ENCODE results near the gene CACNA1G.

CACNA1G gene

DNA sequence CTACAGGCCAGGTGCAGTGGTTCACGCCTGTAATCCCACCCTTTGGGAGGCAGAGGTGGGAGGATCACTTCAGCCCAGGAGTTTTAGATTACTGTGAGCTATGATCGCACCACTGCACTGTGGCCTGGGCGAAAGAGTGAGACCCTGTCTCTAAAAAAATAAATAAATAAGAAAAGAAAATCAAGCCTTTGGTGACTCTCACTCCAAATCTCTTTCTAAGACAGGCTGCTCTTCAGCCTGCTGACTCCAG, 75.1 kb downstream of the CACNA1G start:
- no peak for DNase-seq

DNA sequence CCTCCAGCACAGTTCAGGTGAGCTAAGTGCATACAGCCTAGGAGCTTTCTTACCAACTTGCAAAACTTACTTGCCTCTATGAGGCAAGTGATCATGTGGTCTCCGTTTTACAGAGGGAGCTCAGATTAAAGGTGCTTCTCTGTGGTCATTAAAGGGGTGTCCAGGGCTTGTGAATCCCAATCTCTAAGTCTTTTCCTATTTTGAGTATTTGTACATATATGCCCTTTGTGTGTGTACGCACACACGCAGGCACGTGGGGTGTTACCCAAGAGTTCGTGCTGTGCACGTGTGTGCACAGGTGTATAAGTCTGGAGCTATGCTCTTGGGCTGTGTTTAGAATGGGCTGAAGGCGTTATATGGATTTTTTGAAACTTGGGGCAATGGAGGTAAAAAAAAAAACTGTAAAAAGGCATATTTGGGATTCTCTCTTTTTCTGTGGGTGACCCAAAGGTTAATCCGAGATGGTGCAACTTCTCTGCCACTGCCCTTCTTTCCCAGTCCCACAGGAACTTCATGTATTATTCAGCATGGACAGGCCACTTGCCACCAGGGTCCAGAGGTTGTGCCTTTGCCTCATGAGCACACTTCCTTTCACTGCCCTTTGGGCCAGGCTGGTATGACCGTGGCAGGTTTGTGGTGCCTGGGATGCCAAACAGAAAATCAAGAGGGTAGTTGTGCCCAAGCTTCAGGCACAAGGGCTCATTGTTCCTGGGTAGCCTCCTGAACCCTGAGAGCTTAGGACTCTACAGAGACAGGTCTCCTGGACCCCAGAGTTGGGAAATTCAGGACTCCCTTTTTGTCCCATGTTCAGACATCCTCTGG, 75.7 kb downstream of the CACNA1G start:
- DNase-seq, result no peak

DNA sequence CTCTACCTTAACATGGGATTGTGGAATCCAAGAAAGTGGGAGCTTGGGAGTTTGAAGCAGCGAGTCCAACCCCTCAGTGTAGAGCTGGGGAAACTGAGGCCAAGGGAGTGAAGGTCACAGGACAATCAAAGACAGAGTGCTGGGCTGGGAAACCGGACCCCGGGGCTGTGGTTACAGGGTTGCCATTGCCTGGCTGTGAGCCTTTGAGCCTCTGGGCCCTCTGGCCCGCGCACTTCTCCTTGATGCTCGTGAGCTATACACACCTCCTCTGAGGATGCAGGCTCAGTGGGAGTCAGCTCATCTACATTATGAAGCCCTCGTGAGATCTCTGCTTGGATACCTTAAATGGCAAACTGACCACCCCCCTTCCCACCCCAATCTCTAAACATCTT, 76.3 kb downstream of the CACNA1G start:
- no peak for DNase-seq

DNA sequence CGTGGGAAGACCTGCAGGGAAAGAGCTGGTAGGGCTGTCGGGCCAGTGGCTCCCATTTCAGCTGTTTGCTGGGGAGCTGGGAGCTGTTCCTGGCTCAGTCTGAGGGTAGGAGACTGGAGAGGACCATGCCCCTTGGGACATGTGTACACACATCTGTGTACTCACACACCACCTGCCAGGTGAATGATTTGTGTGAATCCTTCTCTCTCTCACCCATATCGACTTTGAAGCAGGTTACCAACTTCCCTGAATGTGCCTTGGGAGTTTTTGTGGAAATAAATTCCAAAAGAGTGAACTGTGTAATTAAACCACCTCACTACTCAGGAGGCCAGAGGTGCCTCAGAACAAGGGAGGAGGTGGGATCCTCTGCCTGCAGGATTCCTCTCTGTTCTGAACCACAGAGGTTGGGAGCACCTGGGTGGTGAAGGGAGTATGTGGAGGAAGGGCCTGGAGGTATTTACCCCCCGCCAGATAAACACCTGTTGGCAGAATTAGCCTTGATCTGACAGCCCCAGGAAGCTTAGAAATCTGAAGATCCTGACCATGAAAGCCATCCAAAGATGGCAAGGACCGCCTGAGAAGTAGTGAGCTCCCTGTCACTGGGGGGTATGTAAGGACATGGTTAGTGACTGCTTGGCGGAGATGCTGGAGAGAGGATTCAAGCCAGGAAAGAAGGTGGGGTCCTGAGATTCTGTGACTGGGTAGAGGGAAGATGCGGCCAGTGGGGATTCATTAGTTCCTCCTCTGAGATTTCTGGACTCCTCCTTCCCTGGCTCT, 77.5 kb downstream of the CACNA1G start:
- no peak for DNase-seq

DNA sequence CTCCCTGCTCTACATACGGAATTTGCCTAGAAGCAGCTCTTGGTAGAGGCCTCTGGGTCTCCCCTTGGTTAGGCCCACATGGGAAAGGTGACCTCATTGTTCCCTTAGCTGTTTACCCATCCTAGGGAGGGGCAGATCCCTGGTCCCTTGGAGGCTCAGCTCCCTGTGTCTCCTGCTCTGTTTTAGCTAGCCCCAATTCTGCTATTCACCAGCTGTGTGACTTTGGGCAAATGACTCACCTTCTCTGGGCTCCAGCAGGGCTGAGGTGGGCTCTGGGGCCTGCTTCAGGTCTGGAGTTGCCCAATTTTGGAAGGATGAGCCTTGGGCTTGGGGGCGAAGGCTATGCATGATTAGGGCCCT, 78.1 kb downstream of the CACNA1G start:
- DNase-seq, result no peak

DNA sequence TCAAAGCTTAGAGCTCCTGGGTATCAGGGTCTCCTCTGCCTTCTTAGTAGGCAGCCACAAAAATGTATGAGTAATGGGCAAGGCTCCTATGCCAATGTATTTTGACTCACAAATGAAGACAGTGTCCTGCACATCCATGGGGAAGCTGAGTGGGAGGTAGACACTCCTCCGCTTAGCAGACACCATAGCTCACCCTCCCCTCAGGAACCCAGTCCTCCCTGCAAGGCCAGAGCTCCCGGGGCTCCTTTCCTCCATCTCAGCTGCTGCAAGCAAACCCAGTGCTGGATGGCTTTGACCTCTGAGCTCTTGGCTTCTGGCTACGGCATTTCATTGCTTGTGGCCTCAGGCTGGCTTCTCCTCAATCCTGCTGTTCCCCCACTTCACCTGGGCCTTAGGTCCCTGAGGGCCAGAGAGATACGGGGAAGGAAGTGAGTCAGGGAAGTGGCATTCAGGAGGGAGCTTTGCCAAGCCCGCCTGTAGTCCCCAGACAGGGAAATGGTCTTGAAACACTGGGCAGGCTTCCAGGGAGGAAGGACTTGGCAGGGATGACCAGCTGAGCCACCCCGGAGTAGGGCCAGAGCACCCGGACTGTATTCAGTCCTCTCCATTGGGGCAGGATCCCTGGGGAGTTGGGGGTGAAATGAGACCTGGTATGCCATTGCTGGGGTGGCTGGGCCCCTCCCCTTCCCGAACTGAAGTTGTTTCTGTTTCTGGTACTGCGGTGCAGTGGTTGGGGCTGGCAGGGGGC, 78.6 kb downstream of the CACNA1G start:
- DNase-seq, result no peak

DNA sequence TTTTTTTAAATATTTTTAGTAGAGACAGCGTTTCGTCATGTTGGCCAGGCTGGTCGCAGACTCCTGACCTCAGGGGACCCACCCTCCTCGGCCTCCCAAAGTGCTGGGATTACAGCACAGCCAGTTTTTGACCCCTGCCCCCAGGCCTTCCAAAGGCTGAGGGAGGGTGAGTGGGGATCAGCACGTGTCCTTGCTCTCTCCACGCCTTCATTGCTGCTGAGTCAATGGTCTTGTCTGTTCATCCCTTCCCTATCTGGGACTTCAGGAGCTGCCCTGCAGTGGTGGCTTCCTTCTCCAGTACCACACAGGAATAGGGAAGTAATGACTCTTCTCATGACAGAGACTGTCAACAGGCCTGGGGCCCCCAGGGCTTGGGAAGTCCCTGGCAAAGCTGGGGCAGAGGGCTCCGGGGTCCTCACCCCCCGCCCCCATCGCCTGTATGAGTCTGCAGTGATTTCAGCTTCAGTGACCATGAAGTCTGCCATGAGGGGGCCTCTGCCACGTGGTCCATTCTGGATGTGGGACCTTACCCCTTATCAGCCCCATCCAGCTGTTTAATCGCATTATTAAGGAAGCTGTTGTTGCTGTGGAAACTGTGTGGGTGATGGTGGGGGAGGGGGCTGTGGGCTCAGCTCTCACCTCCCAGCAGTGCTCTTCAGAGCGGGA, 80.3 kb downstream of the CACNA1G start:
- no peak for DNase-seq

DNA sequence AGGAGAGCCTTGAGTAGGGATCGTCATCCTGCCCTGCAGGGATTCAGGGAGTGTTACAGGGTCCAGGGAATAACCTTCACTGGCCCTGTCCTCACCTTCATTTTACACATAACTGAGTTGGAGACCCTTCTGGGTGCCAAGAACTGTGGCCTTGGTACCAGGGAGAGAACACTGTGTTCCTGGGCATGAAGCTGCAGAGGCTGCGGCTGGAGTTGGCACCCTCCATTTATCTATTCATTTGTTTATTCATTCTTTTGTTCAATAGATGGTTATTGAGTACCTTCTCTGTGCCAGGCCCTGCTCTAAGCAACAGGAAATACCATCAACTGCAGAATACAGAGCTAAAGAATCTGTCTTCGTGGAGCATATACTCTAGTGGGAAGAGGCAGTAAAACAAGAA, 80.8 kb downstream of the CACNA1G start:
- DNase-seq, result no peak

DNA sequence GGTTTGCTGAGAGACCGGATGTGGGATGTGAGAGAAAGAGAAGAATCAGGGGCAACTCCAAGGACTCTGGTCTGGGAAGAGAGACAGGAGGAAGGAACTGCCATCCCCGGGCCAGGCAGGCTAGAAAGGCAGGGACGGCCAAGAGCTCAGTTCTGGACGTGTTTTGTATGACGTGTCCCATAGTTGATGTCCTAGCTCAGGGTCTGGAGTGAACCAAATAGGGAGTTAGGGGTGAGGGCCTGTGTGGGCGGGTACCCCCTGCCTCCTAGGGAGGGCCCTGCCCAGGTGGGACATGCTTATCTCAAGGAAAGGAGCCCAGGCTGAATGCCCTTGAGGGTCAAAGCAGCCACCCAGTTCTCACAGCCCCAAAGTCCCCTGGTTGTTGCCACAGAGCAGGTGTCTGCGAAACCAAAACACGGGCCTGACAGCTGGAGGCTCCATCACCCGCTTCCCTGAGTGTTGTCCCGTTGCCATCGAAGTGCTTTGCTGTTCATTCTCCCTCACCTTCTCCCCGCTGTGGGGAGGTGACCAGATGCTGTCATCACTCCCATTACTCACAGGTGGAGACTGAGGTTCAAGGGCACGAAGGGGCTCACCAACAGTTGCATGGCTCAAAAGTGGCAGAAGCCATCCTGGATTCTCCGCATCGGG, 81.7 kb downstream of the CACNA1G start:
- DNase-seq, result no peak

DNA sequence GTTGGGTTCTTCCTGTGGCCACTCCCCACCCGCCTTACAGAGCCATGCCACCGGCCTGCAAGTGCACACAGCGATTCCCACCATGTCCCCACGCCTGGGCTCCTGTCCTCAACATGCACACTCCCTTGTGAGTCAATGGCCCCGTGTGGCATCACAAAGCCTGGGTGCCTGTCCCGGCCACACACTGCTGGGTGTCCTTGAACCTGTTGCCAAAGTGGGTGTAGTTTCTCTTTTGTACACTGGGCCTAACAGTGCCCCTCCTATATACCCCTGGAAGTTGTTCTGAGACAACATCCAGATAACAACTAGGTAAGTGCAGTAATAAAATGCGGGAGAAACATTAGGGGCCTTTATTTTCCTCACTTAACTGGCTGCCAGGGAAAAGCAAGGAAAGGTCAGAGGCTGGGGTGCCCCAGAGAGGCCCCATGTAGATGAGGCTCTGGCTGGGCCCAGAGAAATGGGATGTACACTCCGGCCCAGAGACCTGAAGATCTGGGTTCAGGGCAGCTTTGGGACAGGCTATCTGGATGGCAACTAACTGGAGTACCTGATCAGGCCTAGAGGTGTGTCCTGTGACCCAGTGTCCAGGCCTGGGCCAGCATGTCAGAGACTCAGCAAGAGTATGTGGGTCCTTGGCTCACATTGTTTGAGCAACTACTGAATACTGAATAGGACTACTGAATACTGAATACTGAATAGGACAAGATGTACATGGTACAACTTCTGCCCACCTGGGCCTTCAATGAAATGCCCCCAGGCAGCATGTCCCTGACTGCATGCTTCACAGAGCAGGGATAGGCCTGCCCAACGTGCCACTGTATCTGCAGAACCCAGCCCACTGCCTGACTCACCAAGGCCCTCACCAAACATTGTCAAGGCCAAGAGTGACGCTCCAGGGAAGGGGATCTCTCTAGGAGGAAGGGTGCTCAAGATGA, 82.5 kb downstream of the CACNA1G start:
- no peak for DNase-seq

DNA sequence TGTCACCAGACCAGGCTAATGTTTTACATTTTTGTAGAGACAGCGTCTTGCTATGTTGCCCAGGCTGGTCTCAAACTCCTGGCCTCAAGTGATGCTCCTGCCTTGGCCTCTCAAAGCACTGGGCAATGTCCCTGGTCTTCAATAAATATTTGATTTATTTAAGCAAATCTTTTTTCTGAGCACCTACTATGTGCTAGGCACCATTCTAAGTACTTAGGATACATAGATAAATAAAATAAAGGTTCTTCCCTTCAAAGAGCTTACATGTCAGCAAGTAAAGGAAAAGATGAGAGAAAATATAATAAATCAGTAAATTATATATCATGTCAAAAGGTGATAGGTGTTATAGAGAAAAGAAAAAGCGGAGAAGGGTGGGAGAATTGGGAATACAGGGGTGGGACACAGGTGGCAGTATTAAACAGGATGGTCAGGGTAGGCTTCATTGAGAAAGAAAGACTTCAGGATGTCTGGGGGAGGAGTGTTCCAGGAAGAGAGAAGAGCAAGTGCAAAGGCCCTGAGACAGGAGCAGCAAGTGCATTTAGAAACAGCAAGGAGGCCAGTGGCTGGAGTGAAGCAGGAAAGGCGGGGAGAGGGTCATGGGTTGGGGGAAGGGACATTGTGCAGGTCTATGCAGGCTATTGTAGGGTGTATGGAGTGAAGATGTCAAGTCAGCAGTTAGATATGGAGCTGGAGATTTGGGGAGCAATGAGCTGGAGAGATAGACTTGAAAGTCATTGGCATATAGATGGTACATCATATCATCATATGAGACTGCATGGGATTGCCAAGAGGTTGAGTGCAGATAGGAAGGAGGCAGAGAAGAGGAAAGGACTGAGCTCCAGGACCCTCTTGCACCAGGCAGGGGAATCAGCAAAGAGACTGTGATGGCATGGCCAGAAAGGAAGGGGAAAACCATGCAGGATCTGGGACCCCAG, 85.5 kb downstream of the CACNA1G start:
- no peak for DNase-seq

DNA sequence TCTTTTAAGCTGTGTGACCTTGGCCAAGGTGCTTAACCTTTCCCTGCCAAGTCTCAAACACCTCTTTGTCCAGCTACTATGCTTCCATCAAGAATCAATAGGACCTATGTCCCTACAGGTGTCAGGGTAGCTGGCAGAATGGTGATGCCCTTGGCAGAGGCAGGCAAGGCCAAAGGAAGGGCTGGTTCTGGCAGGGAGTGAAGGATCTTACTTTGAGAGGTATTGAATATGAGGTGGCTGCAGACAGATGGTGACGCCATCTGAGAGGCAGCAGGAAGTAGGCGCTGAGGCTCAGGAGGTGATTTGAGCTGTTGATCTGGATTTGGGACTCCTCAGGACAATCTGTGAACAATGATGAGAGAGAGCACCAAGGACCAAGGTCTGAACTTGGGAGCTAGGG, 86.7 kb downstream of the CACNA1G start:
- DNase-seq, result no peak

DNA sequence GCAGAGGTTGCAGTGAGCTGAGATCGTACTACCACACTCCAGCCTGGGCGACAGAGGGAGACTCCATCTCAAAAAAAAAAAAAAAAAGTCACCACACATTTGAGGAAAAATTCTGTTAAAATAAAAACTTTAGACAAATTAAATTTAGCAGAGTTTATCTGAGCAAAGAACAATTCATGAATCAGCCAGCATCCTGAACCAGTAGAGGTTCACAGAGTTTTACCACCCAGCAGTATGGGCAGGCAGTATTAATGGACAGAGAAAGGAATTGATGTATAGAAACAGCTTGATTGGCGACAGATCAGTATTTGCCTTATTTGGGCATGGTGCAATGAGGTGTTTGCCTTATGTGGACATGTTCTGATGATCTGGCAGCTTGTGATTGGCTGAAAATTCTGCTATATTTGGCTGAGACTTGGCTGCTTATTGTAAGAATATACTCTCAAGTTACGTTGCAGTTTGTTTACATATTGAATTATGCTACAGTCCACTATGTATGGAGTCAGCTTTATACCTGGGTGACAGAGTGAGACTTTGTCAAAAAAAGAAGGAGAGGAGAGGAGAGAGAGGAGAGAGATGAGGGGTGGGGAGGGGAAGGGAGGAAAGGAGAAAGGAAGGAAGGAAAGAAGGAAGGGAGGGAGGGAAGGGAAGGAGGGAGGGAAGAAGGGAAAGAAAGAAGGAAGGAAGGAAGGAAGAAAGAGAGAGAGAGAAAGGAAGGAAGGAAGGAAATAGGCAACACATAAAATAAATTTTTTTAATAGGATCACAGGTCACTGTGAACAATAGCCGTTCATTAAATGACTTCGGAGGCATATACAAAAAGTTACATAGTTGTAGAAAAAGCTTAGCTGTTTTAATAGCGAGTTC, 88.8 kb downstream of the CACNA1G start:
- DNase-seq, result no peak

DNA sequence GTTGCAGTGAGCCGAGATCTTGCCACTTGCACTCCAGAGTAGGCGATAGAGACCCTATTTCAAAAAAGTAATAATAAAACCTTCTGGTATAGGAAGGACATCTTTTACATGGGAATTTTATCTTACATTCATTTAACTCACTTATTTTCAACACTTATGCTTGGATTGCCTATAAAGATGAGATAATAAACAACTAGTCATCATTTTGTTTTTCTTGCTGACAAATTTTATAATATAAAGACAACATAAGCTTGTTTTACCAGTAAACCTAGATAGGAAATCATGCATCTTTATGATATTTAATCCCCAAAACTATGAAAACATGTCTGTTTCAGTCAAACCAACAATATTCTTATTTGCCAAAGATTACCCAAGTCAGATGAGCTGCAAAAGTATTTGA, 91.1 kb downstream of the CACNA1G start:
- DNase-seq, result no peak

DNA sequence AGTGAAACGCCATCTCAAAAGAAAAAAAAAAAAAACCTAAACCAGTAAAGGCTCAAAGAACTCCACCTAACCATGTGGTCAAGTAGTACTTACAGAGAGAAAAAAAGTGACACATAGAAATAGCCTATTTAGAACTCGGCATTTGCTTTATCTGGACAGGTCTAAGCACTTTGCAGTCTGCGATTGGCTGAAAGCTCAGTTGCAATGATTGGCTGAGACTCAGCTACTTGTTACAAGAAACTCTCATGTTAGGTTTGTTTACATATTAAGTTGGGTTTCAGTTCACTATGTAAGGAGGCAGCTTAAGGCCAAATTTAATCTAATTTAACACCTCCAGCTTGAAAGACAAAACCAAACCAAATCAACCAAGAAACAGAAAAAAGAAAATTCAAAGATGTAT, 93.2 kb downstream of the CACNA1G start:
- DNase-seq, result no peak

DNA sequence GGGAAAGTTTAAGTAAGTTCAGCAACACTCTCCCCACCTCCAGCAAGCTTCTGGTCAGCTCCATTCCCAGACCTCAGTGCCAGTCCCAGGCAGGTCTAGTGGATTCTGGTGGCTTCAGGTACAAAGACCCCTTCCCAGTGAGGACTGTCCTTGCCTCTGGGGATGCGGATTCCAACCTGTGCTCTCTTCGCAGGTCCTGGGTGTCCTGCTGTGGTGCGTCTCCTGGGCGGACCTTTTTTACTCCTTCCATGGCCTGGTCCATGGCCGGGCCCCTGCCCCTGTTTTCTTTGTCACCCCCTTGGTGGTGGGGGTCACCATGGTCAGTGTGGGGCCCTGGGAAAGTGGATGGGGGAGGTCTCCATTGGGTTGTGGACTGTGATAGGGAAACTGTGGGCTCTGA, 96.0 kb downstream of the CACNA1G start:
- DNase-seq, result no peak

DNA sequence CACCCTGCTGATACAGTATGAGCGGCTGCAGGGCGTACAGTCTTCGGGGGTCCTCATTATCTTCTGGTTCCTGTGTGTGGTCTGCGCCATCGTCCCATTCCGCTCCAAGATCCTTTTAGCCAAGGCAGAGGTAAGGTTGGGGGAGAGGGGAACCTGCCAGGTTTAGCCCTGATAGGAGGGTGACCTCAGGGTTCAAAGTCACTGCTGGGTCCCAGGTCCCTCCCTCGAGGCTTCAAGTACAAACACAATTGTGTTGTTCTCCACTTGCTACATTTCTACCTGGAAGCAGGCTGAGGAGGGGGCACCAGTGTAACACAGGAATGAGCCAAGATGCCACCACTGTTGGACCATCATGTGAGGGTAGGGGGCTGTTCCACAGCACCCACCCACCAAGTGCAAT, 96.5 kb downstream of the CACNA1G start:
- no peak for DNase-seq

DNA sequence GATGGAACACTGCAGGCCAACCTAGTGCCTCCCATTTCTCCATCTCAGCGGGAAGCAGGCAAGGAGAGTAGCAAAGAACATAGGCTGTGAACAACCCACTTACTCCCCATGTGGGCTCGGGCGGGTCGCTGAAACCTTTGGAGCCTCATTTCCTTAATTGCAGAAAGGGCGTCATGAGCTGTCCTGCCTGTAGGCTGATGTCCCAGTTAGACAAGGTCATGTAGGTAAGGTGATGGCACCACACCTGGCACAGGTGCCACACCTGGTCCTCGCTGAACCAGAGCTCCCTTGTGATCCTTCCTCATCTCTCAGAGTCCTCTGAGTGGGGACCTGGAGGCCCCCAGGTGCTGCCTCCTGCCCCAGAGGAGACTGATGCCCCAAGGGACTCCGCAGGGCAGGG, 97.1 kb downstream of the CACNA1G start:
- no peak for DNase-seq

DNA sequence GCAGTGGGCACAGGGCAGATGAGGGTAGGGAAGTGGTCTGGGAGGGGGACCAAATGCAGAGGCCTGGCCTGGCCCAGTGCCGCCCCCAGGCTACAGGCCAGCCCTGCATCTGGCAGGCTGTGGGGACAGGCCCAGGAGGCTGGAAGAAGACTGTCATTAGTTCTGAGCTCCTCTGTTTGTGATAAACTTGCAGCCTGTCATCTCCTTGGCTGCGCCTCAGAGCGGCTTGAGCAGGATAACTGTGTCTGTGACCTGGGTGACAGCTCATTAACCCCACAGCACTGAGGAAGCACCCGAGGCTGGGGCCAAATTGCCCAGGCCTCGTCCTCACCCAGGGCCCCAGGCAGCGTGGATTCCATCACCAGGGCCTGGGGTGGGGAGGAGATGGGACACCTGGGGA, 98.1 kb downstream of the CACNA1G start:
- DNase-seq, result no peak

DNA sequence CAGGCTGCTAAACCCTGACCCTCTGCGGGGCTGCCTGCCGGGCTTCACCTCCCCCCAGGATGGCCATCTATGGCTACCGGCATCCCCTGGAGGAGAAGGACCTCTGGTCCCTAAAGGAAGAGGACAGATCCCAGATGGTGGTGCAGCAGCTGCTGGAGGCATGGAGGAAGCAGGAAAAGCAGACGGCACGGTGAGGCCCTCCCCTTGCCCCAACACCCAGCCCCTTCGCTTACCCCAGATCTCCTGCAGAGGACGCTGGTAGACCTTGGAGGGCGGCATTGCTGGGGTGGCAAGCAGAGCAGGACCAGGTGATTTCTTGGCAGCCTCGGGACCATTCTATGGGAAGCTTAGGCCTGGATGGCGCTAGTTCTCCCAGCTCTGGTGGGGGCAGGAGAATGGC, 98.7 kb downstream of the CACNA1G start:
- no peak for DNase-seq

Data from activated CD4-positive, CD25-positive, alpha-beta regulatory T cell (primary cell).